ENCODE results near the gene PROS1.
"Not testable (repeated sequence)": the region's sequence is repeated elsewhere in the genome, so short reads cannot be mapped to it uniquely, and the experiment has no call there.

Gene PROS1

GRCh38 chr3:93861017-93861416 is 112.7 kb downstream of the PROS1 start:
- Mint-ChIP-seq H3K9me3 (no peaks in the 10 kb centered on the region), H3K27ac (no peak overlapping the region), H3K4me3 (no peak overlapping the region), H3K4me1 (no peaks in the 10 kb centered on the region), H3K27me3 (peaks cover 7% of the 10 kb centered on the region)
- no peak for DNase-seq
- ATAC-seq = no peak

DNA sequence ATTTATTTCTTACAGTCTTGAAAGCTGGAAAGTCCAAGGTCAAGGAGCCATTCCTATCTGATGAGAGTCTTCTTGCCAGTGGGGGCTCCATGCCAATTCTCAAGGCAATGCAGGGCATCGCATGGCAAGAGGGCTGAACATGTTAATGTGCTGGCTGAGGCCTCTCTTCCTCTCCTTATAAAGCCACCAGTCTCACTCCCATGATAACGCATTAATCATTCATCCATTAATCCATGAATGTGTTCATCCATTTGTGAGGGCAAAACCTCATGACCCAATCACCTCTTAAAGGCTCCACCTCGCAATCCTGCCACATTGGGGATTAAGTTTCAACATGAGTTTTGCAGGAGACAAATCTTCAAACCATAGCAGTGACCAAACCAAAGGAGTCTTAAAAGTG is 118.3 kb downstream of the PROS1 start:
- H3K4me3 Mint-ChIP-seq = no peak overlapping the region
- H3K4me1 Mint-ChIP-seq = no peaks in the 10 kb centered on the region
- H3K27ac Mint-ChIP-seq = no peak overlapping the region
- H3K9me3 Mint-ChIP-seq = peaks cover 7% of the 10 kb centered on the region in 2 donors
- H3K27me3 Mint-ChIP-seq = peaks cover 7% of the 10 kb centered on the region
- no peak for DNase-seq
- no peak for ATAC-seq

DNA sequence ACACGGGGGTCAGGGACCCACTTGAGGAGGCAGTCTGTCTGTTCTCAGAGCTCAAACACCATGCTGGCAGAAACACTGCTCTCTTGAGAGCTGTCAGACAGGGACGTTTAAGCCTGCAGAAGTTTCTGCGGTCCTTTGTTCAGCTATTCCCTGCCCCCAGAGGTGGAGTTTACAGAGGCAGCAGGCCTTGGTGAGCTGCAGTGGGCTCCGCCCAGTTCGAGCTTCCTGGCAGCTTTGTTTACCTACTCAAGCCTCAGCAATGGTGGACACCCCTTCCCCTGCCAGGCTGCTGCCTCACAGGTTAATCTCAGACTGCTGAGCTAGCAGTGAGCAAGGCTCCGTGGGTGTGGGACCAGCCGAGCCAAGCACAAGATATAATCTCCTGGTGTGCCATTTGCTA is 121.5 kb downstream of the PROS1 start:
- H3K4me1 Mint-ChIP-seq, H3K27ac Mint-ChIP-seq, DNase-seq, ATAC-seq, H3K27me3 Mint-ChIP-seq, H3K4me3 Mint-ChIP-seq: not testable (repeated sequence)
- peaks cover 7 to 13% of the 10 kb centered on the region in 2 donors for H3K9me3 Mint-ChIP-seq

DNA sequence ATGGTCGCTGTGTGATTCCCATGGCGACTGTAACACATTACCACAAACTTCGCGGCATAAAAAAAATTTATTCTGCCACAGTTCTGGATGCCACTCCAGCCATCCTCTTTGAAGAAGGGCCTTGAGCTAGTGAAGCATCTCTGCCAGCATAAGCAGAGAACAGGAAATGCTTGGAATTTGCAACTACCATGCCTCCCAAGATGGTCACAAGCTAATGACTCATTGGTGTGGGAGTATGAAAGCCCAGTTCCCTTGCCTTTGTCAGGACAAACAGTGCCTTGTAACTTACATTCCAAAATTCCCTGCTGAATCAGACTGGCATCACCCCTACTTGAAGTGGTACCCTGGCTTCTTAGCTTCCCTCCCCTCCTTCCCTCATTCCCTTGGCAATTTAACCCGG is 129.7 kb downstream of the PROS1 start:
- Mint-ChIP-seq H3K4me1 (no peaks in the 10 kb centered on the region), H3K4me3 (no peak overlapping the region), H3K27me3 (peaks cover 6% of the 10 kb centered on the region), H3K27ac (no peak overlapping the region), H3K9me3 (peaks cover 0 to 4% of the 10 kb centered on the region in 2 donors)
- DNase-seq (no peak), ATAC-seq (no peak)

- not testable (repeated sequence) for H3K27me3 Mint-ChIP-seq, ATAC-seq, H3K4me3 Mint-ChIP-seq, DNase-seq, H3K27ac Mint-ChIP-seq, H3K4me1 Mint-ChIP-seq, H3K9me3 Mint-ChIP-seq
Observed at GRCh38 chr3:93839193-93839592, 134.5 kb downstream of the PROS1 start.

All from stimulated activated naive CD8-positive, alpha-beta T cell treated with anti-CD3 and anti-CD28 coated beads, Interleukin-15, amount 100 ng/mL, for 72 hours (primary cell).